NT2/D1 (cell line): ENCODE results near the gene ERMARD.

Experiments
- DNase-seq: peaks from one replicate; pipeline ENCODE4 v3.0.0-alpha.2; 2011; ENCODE audit warnings: low read depth, low spot score
- H3K27me3 ChIP-seq: 2 replicates; pipeline ENCODE4 v1.6.0; 2011; ENCODE audit warnings: mild to moderate bottlenecking; ENCODE audit not compliant: insufficient read length, insufficient read depth
- H3K36me3 ChIP-seq: 2 replicates; pipeline ENCODE4 v1.6.1; 2011; ENCODE audit warnings: mild to moderate bottlenecking, low read length, mixed read lengths; ENCODE audit not compliant: insufficient read depth, insufficient read length
- H3K4me1 ChIP-seq: 2 replicates; pipeline ENCODE4 v1.5.1; 2011; ENCODE audit not compliant: insufficient read depth, insufficient read length
- H3K4me3 ChIP-seq: 2 replicates; pipeline ENCODE4 v1.5.1; 2011; ENCODE audit warnings: low read depth; ENCODE audit not compliant: insufficient read length
- H3K9ac ChIP-seq: 2 replicates; pipeline ENCODE4 v1.6.0; 2011; ENCODE audit warnings: low read depth; ENCODE audit not compliant: insufficient read length
- H3K9me3 ChIP-seq: 2 replicates; pipeline ENCODE4 v1.5.1; 2011; ENCODE audit warnings: mild to moderate bottlenecking, low read length; ENCODE audit not compliant: insufficient read depth
- SUZ12 ChIP-seq: IDR thresholded peaks from 2 replicates; pipeline ENCODE4 v1.6.1; 2011; ENCODE audit not compliant: insufficient read length, insufficient read depth; ENCODE audit errors: extremely low read depth
- YY1 ChIP-seq: IDR thresholded peaks from 2 replicates; pipeline ENCODE4 v1.6.1; 2011; ENCODE audit not compliant: insufficient read length, insufficient read depth
- ZNF274 ChIP-seq: IDR thresholded peaks from 2 replicates; pipeline ENCODE4 v1.6.1; 2011; ENCODE audit warnings: mild to moderate bottlenecking, low read depth, low read length

ERMARD gene

DNA sequence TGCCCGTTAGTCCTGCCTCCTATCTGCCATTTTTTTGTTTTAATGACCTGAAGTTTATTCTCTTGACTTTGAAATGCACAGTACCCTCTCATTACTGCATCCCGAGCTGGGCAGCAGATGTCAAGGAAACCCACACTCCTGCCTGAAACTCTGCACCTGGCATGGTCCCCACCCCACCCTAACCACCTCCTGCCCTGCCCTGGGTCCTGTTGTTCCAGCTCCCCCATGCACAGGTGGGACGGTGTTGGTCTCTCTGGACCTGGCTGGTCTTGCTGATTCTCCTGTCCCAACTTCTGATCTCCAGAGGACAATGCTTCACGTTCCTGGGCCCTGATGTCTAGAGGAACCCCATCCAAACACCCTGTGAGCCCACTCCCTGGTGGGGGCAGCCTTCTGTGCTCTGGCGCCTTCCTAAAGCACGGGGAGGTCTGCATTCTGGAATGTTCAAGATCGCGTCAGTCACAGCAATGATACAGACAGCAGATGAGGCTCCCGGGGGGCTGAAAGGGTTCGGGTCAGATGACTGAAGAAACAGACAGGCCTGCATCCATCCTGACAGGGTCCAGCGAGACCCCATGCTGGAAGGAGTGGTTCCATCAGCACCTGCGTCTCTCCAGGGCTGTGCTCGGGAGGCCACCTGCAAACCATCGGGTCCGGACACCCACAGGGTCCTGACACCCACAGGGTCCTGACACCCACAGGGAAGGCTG, 73.6 kb downstream of the ERMARD start:
- Histone ChIP-seq H3K36me3 (no peaks in the 10 kb centered on the region), H3K27me3 (peaks cover 7% of the 10 kb centered on the region), H3K9me3 (peaks cover 13% of the 10 kb centered on the region; the same call in 1 of the 2 replicates), H3K4me1 (peaks cover 12% of the 10 kb centered on the region), H3K4me3 (no peak overlapping the region), H3K9ac (no peak overlapping the region)
- no peak for TF ChIP-seq YY1
- TF ChIP-seq ZNF274: no peak
- TF ChIP-seq SUZ12: no peak
- no peak for DNase-seq

DNA sequence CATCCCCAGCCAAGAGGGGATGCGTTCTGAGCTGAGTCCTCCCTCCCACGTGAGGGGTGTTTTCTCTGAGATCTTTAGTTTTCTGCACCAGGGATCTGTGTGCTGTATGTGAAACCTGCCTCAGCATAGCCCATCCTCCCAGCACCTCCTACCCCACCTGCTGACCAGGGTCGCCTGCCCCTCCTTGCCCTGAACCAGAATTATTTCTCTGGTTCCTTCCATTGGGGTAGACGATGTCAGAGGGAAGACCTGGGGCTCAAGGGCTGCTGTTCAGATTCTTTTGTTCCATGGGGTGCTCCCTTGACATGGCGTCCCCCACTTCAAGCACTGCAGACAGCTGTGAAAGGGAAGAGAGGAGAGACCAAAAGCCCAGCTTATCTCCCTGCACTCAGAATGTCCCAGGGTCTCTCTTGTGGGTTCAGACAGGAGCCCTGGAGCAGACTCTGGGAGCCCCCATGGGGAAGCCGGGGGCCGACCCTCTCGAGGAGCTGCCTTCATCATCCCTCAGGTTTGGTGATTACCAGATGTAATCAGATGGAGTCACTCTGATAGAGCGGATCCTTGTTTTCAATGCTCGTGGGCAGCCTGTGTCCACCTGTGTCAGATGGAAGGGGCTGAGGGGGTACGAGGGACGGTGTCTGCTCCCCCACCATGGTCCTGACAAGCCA, 74.3 kb downstream of the ERMARD start:
- H3K9me3 ChIP-seq: peaks cover 13% of the 10 kb centered on the region; the same call in 1 of the 2 replicates
- no peaks in the 10 kb centered on the region for H3K36me3 ChIP-seq
- peaks cover 12% of the 10 kb centered on the region for H3K27me3 ChIP-seq
- H3K9ac ChIP-seq: no peak overlapping the region
- no peak for DNase-seq
- no peak for TF ChIP-seq YY1
- TF ChIP-seq SUZ12: no peak
- H3K4me1 ChIP-seq: peaks cover 12% of the 10 kb centered on the region
- H3K4me3 ChIP-seq: no peak overlapping the region

DNA sequence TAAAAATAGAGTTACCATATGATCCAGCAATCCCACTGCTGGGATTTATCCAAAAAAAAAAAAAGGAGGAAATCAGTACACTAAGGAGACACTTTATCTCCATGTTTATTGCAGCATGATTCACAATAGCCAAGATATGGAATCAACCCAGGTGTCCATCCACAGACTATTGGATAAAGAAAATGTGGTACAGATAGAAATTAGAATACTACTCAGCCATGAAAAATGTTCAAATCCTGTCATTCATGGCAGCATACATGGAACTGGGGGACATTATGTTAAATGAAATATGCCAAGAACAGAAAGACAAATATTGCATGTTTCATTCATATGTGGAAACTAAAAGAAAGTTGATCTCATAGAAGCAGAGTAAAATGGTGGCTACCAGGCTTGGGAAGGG, 75.3 kb downstream of the ERMARD start:
- Histone ChIP-seq H3K27me3 (peaks cover 20% of the 10 kb centered on the region), H3K9ac (no peak overlapping the region), H3K4me1 (peaks cover 12% of the 10 kb centered on the region), H3K4me3 (no peak overlapping the region), H3K36me3 (no peaks in the 10 kb centered on the region), H3K9me3 (peaks cover 13% of the 10 kb centered on the region; the same call in 1 of the 2 replicates)
- no peak for TF ChIP-seq YY1
- TF ChIP-seq ZNF274: no peak
- TF ChIP-seq SUZ12: no peak
- no peak for DNase-seq

DNA sequence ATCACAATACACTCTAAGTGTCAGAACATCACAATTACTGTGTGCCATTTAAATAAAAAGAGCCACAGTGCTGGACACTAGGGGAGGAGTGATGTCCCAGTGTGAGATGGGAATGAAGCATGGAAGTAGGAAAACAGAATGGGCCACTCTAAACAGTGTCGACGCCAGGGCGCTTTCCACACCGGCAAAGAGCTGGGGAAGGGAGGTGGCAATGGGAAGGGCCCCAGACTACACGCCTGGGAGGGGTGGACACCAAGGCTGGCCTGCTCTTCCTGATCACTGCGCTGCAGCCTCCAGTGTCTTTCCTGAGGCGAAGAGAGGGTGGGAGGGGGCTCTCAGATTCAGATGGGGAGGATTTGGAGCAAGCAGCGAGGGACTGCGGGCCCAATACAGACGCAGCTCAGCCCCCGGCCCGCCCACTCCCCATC, 75.9 kb downstream of the ERMARD start:
- no peak overlapping the region for H3K4me3 ChIP-seq
- H3K4me1 ChIP-seq: peaks cover 12% of the 10 kb centered on the region
- peaks cover 13% of the 10 kb centered on the region; the same call in 1 of the 2 replicates for H3K9me3 ChIP-seq
- TF ChIP-seq SUZ12: no peak
- no peak for TF ChIP-seq YY1
- TF ChIP-seq ZNF274: no peak
- peaks cover 20% of the 10 kb centered on the region for H3K27me3 ChIP-seq
- H3K36me3 ChIP-seq: no peaks in the 10 kb centered on the region
- DNase-seq: no peak
- H3K9ac ChIP-seq: no peak overlapping the region

DNA sequence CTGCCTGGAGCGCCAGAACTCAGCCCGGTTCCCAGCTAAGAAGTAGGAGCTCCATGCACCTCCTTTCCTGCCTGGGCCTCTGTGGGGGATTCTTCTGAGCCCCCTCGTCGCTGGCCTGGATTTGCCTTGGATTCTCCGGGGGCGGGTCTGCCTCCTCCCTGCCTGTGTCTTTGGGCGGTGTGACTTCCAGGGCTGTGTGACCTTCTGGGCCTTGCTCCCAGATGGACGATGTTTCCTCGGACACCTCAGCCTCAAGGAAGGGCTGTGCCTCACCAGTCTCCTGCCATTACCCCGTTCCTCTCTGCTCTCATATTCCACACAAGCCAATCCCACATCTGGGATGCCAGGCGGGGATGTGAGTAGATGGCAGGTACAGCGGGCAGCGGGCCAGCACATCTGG, 76.8 kb downstream of the ERMARD start:
- H3K36me3 ChIP-seq: no peaks in the 10 kb centered on the region
- H3K27me3 ChIP-seq: peaks cover 20% of the 10 kb centered on the region
- DNase-seq: no peak
- H3K9ac ChIP-seq: no peak overlapping the region
- TF ChIP-seq ZNF274: no peak
- no peak for TF ChIP-seq YY1
- no peak for TF ChIP-seq SUZ12
- peaks cover 12% of the 10 kb centered on the region for H3K4me1 ChIP-seq
- H3K4me3 ChIP-seq: no peak overlapping the region
- peaks cover 13% of the 10 kb centered on the region; the same call in 1 of the 2 replicates for H3K9me3 ChIP-seq

DNA sequence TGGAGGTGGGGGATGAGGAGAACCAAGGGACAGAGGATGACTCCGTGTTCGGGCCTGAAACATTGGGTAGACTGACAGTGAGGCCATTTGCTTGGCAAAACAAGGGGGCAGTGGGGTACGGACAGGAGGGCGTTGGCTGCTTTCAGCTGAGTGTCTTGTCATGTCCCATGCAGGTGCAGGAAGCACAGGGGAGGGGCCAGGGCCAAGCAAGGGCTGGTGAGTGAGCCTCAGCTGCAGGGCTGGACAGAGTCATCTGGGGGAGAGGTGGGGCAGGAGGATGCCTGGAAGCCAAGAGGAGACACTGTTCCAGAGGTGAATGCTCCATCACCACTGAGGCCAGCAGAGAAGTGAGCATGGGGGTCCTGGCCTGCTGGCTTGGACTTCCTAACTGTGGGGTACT, 78.4 kb downstream of the ERMARD start:
- TF ChIP-seq SUZ12 (no peak), YY1 (no peak), ZNF274 (no peak)
- Histone ChIP-seq H3K9ac (no peak overlapping the region), H3K27me3 (peaks cover 20% of the 10 kb centered on the region), H3K9me3 (peaks cover 13% of the 10 kb centered on the region; the same call in 1 of the 2 replicates), H3K4me1 (peaks cover 9% of the 10 kb centered on the region), H3K36me3 (no peaks in the 10 kb centered on the region), H3K4me3 (no peak overlapping the region)
- DNase-seq: no peak

DNA sequence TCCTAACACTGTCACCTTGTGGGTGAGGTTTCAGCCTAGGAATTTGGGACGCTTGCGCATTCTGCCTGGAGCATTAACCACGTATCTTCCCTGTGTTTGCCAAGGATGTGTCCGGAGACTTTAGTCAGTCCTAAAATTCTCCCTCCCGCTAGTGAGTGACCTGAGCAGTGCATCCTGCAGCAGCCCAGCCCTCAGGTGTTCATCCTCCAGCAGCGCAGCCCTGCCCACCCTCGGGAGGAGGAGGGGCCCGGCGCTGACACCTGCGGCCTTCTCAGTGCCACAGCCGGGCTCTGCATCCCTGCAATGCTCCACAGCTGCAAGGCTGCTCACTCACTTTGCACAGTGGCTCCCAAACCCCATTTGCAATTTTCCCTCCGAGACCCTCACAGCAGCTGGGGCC, 79.5 kb downstream of the ERMARD start:
- Histone ChIP-seq H3K9me3 (peaks cover 11% of the 10 kb centered on the region; the same call in 1 of the 2 replicates), H3K9ac (no peak overlapping the region), H3K4me1 (peaks cover 7% of the 10 kb centered on the region), H3K27me3 (peaks cover 20% of the 10 kb centered on the region), H3K36me3 (no peaks in the 10 kb centered on the region), H3K4me3 (no peak overlapping the region)
- no peak for DNase-seq
- TF ChIP-seq YY1 (no peak), ZNF274 (no peak), SUZ12 (no peak)
